Mesenchymal stem cell (in vitro differentiated cells and primary cell): ENCODE data around the gene NDFIP1.

Source experiments
- DNase-seq: peaks from one replicate; pipeline ENCODE4 v3.0.0-alpha.2; 2013
- H2AFZ ChIP-seq: one replicate; pipeline ENCODE4 v1.6.1; 2013; ENCODE audit warnings: low read depth, mild to moderate bottlenecking, control low read depth, inconsistent platforms, low read length, moderate library complexity
- H2AK5ac ChIP-seq: 2 replicates; pipeline ENCODE4 v1.6.1; 2013; ENCODE audit warnings: low read length, moderate library complexity, mild to moderate bottlenecking, inconsistent platforms; ENCODE audit not compliant: severe bottlenecking
- H2BK120ac ChIP-seq: one replicate; pipeline ENCODE4 v1.6.1; 2013; ENCODE audit warnings: low read depth, mild to moderate bottlenecking, inconsistent platforms, low read length, moderate library complexity
- H2BK12ac ChIP-seq, 2 experiments: one replicate each; pipeline ENCODE4 v1.6.1; 2013; ENCODE audit warnings: inconsistent platforms in 2 of 2, low read length in 2 of 2, mild to moderate bottlenecking in 2 of 2, moderate library complexity in 2 of 2, control low read depth in 1 of 2
- H2BK15ac ChIP-seq: one replicate; pipeline ENCODE4 v1.6.1; 2013; ENCODE audit warnings: mild to moderate bottlenecking, low read depth, inconsistent platforms; ENCODE audit not compliant: poor library complexity, severe bottlenecking
- H2BK5ac ChIP-seq: 2 replicates; pipeline ENCODE4 v1.6.1; 2013; ENCODE audit warnings: low read depth, mild to moderate bottlenecking, low read length, control low read depth, inconsistent platforms; ENCODE audit not compliant: poor library complexity, severe bottlenecking
- H3K14ac ChIP-seq, 2 experiments: one replicate each; pipeline ENCODE4 v1.6.1; 2013; ENCODE audit warnings: inconsistent platforms in 2 of 2, low read length in 2 of 2, control low read depth in 1 of 2, mild to moderate bottlenecking in 1 of 2, moderate library complexity in 1 of 2
- H3K18ac ChIP-seq, 2 experiments: one replicate each; pipeline ENCODE4 v1.6.1; 2013; ENCODE audit warnings: inconsistent platforms in 2 of 2, low read length in 2 of 2, control low read depth in 1 of 2, low read depth in 1 of 2, mild to moderate bottlenecking in 1 of 2
- H3K23ac ChIP-seq, 2 experiments: one replicate each; pipeline ENCODE4 v1.6.1; 2013; ENCODE audit warnings: inconsistent platforms in 2 of 2, low read length in 2 of 2, mild to moderate bottlenecking in 2 of 2, moderate library complexity in 2 of 2, control low read depth in 1 of 2
- H3K27ac ChIP-seq: 2 replicates; pipeline ENCODE4 v1.5.1; 2013; ENCODE audit warnings: mild to moderate bottlenecking, moderate library complexity, low read length, control low read depth, inconsistent platforms; ENCODE audit not compliant: poor library complexity, severe bottlenecking
- H3K27me3 ChIP-seq, 2 experiments: 2 replicates each; pipeline versions ENCODE4 v1.6.1 to v1.7.0; 2013; ENCODE audit warnings: low read length in 2 of 2, mild to moderate bottlenecking in 2 of 2, moderate library complexity in 2 of 2, control low read depth in 1 of 2, inconsistent platforms in 1 of 2; ENCODE audit not compliant: control insufficient read depth in 1 of 2, insufficient read depth in 1 of 2
- H3K36me3 ChIP-seq, 2 experiments: 2 replicates each; pipeline versions ENCODE4 v1.6.1 to v1.7.0; 2013; ENCODE audit warnings: low read length in 2 of 2, control low read depth in 1 of 2, inconsistent platforms in 1 of 2, low read depth in 1 of 2, mild to moderate bottlenecking in 1 of 2; ENCODE audit not compliant: insufficient read depth in 2 of 2, control insufficient read depth in 1 of 2
- H3K4ac ChIP-seq, 2 experiments: one replicate each; pipeline ENCODE4 v1.6.1; 2013; ENCODE audit warnings: inconsistent platforms in 2 of 2, low read length in 2 of 2, mild to moderate bottlenecking in 2 of 2, moderate library complexity in 2 of 2, control low read depth in 1 of 2, low read depth in 1 of 2
- H3K4me1 ChIP-seq: 2 replicates; pipeline ENCODE4 v1.6.1; 2013; ENCODE audit warnings: low read depth, low read length, control low read depth; ENCODE audit not compliant: control insufficient read depth, insufficient read depth
- H3K4me2 ChIP-seq: 2 replicates; pipeline ENCODE4 v1.6.1; 2013; ENCODE audit warnings: low read length, mild to moderate bottlenecking, inconsistent platforms; ENCODE audit not compliant: poor library complexity, severe bottlenecking
- H3K4me3 ChIP-seq, 2 experiments: 2 replicates each; pipeline versions ENCODE4 v1.5.1 to v1.7.0; 2013; ENCODE audit warnings: low read length in 2 of 2, mild to moderate bottlenecking in 2 of 2, control low read depth in 1 of 2, low read depth in 1 of 2; ENCODE audit not compliant: insufficient read depth in 1 of 2
- H3K79me1 ChIP-seq: replicated peaks from 2 replicates; pipeline ENCODE4 v1.6.1; 2013; ENCODE audit warnings: mild to moderate bottlenecking, control low read depth, low read length, inconsistent platforms; ENCODE audit not compliant: poor library complexity, severe bottlenecking
- H3K9ac ChIP-seq: 2 replicates; pipeline ENCODE4 v1.7.0; 2013; ENCODE audit warnings: mild to moderate bottlenecking, low read length, moderate library complexity
- H3K9me3 ChIP-seq: 2 replicates; pipeline ENCODE4 v1.7.0; 2013; ENCODE audit warnings: mild to moderate bottlenecking, low read length; ENCODE audit not compliant: control insufficient read depth
- H4K8ac ChIP-seq: one replicate; pipeline ENCODE4 v1.6.1; 2013; ENCODE audit warnings: inconsistent platforms, mild to moderate bottlenecking, low read length, moderate library complexity
- H4K91ac ChIP-seq: one replicate; pipeline ENCODE4 v1.6.1; 2013; ENCODE audit warnings: mild to moderate bottlenecking, low read length, inconsistent platforms
- WGBS: methylation state at CpG from one replicate; pipeline ENCODE4 v1.1.7; 2013; ENCODE audit warnings: mixed read lengths; 5-methylcytosine and 5-hydroxymethylcytosine counted together

NDFIP1 gene

GRCh38 chr5:142118155-142118686, 9.6 kb downstream of the NDFIP1 start:
- Histone ChIP-seq H4K8ac (no peak overlapping the region), H2AK5ac (no peak overlapping the region), H3K4ac (no peak overlapping the region), H2BK5ac (no peak overlapping the region), H2AFZ (no peak overlapping the region), H3K23ac (no peak overlapping the region), H4K91ac (no peak overlapping the region), H2BK120ac (no peak overlapping the region), H3K14ac (no peak overlapping the region), H3K4me3 (no peak overlapping the region), H3K79me1 (peaks cover 6% of the 10 kb centered on the region), H3K9ac (peak overlapping the region; percentile 9), H2BK15ac (no peak overlapping the region), H3K27ac (no peak overlapping the region), H2BK12ac (no peak overlapping the region), H3K18ac (no peak overlapping the region), H3K36me3 (peaks cover 2 to 32% of the 10 kb centered on the region in 2 experiments), H3K9me3 (no peaks in the 10 kb centered on the region), H3K27me3 (no peaks in the 10 kb centered on the region), H3K4me1 (peaks cover 2% of the 10 kb centered on the region), H3K4me2 (no peak overlapping the region)
- no peak for DNase-seq
- 93% methylated on average over 3 of the region's 3 CpGs for WGBS

- H2BK120ac ChIP-seq = no peak overlapping the region
- no peak overlapping the region for H3K23ac ChIP-seq
Measured at GRCh38 chr5:142119051-142119625, 10.6 kb downstream of the NDFIP1 start.

GRCh38 chr5:142120247-142120935, 11.8 kb downstream of the NDFIP1 start:
- 17% methylated on average over 1 of the region's 3 CpGs for WGBS
- no peak overlapping the region for H2BK12ac ChIP-seq
- H3K36me3 ChIP-seq = peaks cover 2 to 32% of the 10 kb centered on the region in 2 experiments
- peaks cover 11% of the 10 kb centered on the region for H3K79me1 ChIP-seq
- no peaks in the 10 kb centered on the region for H3K9me3 ChIP-seq
- H2AFZ ChIP-seq = no peak overlapping the region
- H3K9ac ChIP-seq = peak overlapping the region; percentile 2
- no peak overlapping the region for H4K91ac ChIP-seq
- H3K4me3 ChIP-seq = no peak overlapping the region
- H3K27me3 ChIP-seq = no peaks in the 10 kb centered on the region
- H3K4me1 ChIP-seq = peaks cover 2% of the 10 kb centered on the region
- H3K18ac ChIP-seq = peak overlapping the region in 1 of 2 experiments; percentile 75
- no peak overlapping the region for H2BK120ac ChIP-seq
- peak overlapping the region; percentile 32 for H3K27ac ChIP-seq
- peak; percentile 35 for DNase-seq
- H2BK15ac ChIP-seq = no peak overlapping the region
- no peak overlapping the region for H3K23ac ChIP-seq
- no peak overlapping the region for H4K8ac ChIP-seq
- H3K14ac ChIP-seq = no peak overlapping the region
- no peak overlapping the region for H2AK5ac ChIP-seq
- H2BK5ac ChIP-seq = no peak overlapping the region
- H3K4me2 ChIP-seq = no peak overlapping the region
- H3K4ac ChIP-seq = no peak overlapping the region

More at GRCh38 chr5:142119051-142119625, 10.6 kb downstream of the NDFIP1 start:
- H4K91ac ChIP-seq = no peak overlapping the region
- H3K36me3 ChIP-seq = peaks cover 2 to 32% of the 10 kb centered on the region in 2 experiments
- H3K4me1 ChIP-seq = peaks cover 2% of the 10 kb centered on the region
- H2AFZ ChIP-seq = no peak overlapping the region
- no peak for DNase-seq
- H2BK12ac ChIP-seq = no peak overlapping the region
- no peak overlapping the region for H3K14ac ChIP-seq
- no peak overlapping the region for H2AK5ac ChIP-seq
- H2BK5ac ChIP-seq = no peak overlapping the region
- no peak overlapping the region for H3K4me2 ChIP-seq
- H2BK15ac ChIP-seq = no peak overlapping the region
- H4K8ac ChIP-seq = no peak overlapping the region
- no peak overlapping the region for H3K4me3 ChIP-seq
- no peaks in the 10 kb centered on the region for H3K27me3 ChIP-seq
- no peaks in the 10 kb centered on the region for H3K9me3 ChIP-seq
- H3K9ac ChIP-seq = no peak overlapping the region
- no peak overlapping the region for H3K27ac ChIP-seq
- no peak overlapping the region for H3K4ac ChIP-seq
- H3K18ac ChIP-seq = no peak overlapping the region
- H3K79me1 ChIP-seq = peaks cover 8% of the 10 kb centered on the region

GRCh38 chr5:142122121-142122520, 13.5 kb downstream of the NDFIP1 start:
- Histone ChIP-seq H3K23ac (no peak overlapping the region), H2BK5ac (no peak overlapping the region), H3K14ac (no peak overlapping the region), H3K4ac (no peak overlapping the region), H3K9me3 (no peaks in the 10 kb centered on the region), H2BK120ac (no peak overlapping the region), H2AK5ac (no peak overlapping the region), H2BK12ac (no peak overlapping the region), H3K27ac (no peak overlapping the region), H3K9ac (no peak overlapping the region), H3K4me2 (no peak overlapping the region), H3K36me3 (peaks cover 2 to 32% of the 10 kb centered on the region in 2 experiments), H2AFZ (no peak overlapping the region), H3K18ac (no peak overlapping the region), H3K4me1 (peaks cover 2% of the 10 kb centered on the region), H3K79me1 (peaks cover 12% of the 10 kb centered on the region), H3K27me3 (no peaks in the 10 kb centered on the region), H4K8ac (no peak overlapping the region), H4K91ac (no peak overlapping the region), H2BK15ac (no peak overlapping the region), H3K4me3 (no peak overlapping the region)
- WGBS = no CpG with 5 or more reads among the region's 1 CpG
- DNase-seq = no peak
